Stimulated activated CD4-positive, alpha-beta T cell treated with anti-CD3 and anti-CD28 coated beads, Interleukin-15, amount 100 ng/mL, for 1 hour (primary cell): ENCODE results near the gene APOL3.
"Not testable (repeated sequence)": the region's sequence is repeated elsewhere in the genome, so short reads cannot be mapped to it uniquely, and the experiment has no call there.

ENCODE experiments used
- DNase-seq, 2 donors: peaks; one replicate each; pipeline ENCODE4 v3.0.0-alpha.2; 2020; ENCODE audit warnings: low read depth in 1 of 2, low spot score in 1 of 2

The APOL3 gene, protein sequence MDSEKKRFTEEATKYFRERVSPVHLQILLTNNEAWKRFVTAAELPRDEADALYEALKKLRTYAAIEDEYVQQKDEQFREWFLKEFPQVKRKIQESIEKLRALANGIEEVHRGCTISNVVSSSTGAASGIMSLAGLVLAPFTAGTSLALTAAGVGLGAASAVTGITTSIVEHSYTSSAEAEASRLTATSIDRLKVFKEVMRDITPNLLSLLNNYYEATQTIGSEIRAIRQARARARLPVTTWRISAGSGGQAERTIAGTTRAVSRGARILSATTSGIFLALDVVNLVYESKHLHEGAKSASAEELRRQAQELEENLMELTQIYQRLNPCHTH

DNA sequence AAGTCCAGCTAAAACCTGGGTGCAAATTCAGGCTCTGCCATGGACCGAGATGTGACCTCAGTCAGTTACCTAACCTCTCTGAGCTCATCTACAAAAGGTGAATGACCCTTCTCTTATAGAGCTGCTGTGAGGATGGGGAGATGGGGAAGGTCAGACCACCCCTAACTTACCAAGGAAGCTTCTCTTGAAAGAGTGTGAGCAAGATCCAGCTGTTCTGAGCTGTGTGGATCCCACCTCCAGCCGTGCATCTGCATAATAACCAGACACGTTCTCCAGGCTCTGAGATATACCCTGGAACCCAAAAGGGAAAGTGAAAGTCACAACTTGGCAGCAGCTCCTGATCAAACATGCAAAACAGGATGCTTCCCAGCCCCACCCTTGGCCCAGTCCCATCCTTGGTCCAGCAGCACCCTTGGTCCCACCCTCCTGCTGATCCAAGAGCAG lies at the start of gene APOL3:
Gene APOL3, minus strand, starts transcription at position 257 of the 444 bp plus-strand sequence. CDS start 11,700 bp downstream, outside the sequence.
- no peak for DNase-seq

GRCh38 chr22:36210224-36210623 lies 49.7 kb upstream of the APOL3 start:
- DNase-seq: no peak

GRCh38 chr22:36209488-36209908 lies 48.9 kb upstream of the APOL3 start:
- not testable (repeated sequence) for DNase-seq

- no peak for DNase-seq
Measured at GRCh38 chr22:36208914-36209313, 48.4 kb upstream of the APOL3 start.

DNA sequence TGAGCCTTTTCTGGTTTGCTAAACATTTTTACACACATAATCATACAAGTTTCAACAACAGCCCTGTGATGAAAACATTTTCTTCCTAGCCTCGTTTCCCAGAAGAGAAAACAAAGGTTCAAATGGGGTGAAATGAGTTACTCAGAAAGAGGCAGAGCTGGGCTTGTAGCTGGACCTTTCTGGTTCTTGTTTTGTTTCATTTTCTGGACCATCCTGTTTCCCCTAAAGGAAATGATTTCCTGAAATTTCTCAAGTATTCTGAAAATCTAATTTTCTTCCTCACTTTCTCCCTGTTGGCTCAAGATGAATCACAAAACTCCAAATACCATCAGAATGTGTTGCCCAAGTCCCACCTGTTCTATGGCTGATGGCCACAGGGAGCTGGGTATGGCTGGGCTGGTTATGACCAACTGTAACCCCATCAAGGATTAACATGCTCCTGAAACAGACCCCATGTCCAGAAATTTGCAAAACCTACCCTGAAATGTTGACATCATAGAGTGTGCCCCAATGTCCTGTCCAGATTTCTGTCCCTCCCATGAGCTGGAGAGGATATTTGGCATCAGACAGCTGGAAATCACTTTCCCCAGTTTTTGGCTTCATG lies 47.7 kb upstream of the APOL3 start:
- DNase-seq: no peak

- DNase-seq: no peak
Measured at GRCh38 chr22:36206255-36206654, 45.7 kb upstream of the APOL3 start.

GRCh38 chr22:36205573-36205972 lies 45.0 kb upstream of the APOL3 start:
- not testable (repeated sequence) for DNase-seq

GRCh38 chr22:36204632-36205015 lies 44.1 kb upstream of the APOL3 start:
- no peak for DNase-seq

GRCh38 chr22:36204001-36204631 lies 43.6 kb upstream of the APOL3 start:
- DNase-seq: no peak

DNA sequence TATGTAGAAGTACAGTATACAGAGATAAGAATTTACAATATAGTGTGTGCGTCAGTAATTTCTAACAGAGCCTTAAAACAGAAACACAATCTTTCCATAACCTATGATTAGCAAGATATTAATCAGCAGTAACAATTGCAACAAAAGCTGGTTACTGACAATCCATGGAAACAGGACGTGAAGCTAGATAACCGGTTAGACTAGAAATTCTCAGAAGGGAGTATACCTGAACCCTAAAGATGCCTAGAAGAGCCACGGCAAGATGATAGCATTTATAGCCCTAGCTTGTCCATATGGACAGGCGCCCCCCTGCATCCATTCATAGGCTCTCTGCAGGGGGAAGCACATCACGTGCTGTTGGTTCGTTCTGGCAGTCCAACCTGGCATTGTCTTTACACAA lies 42.9 kb upstream of the APOL3 start:
- DNase-seq: not testable (repeated sequence)

DNA sequence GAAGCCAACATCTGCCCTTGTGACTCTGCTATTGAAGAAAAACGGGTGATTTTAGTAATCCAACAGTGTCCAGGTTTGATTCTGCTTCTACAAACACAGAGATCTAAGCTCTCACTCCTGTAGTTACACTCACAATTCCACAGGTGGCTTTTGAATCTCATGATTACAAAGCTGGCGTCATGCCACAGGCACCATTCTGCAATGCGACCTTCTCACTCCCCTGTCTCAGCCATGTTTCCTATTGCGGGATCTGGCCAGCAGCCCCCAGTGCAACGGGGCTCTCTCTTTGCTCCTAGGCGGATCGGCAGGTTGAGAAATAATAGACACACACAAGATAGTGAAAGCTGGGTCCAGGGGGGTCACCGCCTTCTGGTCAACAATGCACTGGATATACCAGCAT lies 42.4 kb upstream of the APOL3 start:
- not testable (repeated sequence) for DNase-seq

DNA sequence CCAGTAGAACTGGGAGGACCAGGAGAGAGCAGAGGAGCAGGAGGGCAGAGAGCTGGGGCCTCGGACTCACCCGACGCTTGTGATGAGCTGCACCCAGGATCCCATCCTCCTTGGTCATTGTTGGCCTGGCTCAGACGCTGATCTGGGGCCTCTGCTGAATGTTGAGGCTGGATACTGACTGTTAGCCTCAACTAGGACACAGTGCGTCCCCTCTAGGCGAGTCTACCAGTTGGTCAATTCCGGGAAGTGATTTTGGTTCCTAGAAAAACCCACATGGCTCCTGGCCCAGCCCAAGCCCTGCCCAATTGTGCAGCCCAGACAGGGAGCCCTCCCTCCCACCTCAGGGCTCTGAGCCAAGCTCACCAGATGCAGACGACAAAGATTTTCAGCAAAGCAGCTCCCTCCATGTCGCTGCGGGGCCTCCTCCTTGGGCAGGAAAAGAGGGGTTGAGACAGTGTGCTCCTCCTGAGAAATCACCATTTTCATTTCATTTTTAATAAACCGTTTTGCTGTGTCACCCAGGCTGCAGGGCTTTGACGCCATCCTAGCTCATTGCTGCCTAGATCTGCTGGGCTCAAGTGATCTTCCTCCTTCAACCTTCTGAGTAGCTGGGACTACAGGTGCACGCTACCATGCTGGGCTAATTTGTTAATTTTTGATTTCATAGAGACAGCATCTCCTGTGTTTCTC lies 41.2 kb upstream of the APOL3 start, which contains the start of gene APOL4:
Gene APOL4, minus strand, starts transcription at position 180 of the 690 bp plus-strand sequence. Its CDS starts 75 bp downstream, at position 105.
- DNase-seq: no peak

- not testable (repeated sequence) for DNase-seq
Measured at GRCh38 chr22:36201025-36201424, 40.5 kb upstream of the APOL3 start.

- DNase-seq: no peak
Measured at GRCh38 chr22:36199001-36199551, 38.5 kb upstream of the APOL3 start.

- no peak for DNase-seq
Measured at GRCh38 chr22:36198536-36198935, 38.0 kb upstream of the APOL3 start.

DNA sequence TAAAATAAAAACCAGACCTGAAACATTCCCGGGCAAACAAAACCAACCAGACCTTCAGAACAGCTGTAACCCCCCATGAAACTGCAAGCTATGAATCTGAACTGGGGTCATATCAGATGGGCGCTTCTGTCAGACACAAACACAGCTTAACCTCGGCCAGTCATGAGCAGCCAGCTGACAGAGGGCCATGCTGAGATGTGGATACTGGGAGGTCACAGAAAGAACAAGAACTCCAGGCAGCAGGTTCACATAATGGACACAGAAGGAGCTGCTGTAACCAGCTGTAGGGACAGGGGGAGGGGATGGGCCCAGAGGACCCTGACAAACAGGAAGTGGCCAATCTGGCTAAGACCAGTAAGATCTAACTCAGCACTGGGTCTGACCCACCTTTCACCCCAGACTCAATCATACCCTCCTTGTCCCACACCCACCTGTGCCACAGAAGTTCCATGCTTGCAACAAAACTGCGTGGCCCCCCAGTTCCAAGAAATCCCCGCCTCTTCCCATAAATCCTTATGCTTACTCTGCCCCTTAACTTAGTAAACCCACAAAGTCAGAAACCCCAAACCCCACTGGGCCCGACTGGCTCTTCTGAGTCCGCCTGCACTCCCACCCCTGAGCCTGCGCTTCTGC lies 37.1 kb upstream of the APOL3 start:
- no peak for DNase-seq

- no peak for DNase-seq
Measured at GRCh38 chr22:36197065-36197440, 36.5 kb upstream of the APOL3 start.

GRCh38 chr22:36196254-36197064 lies 35.9 kb upstream of the APOL3 start:
- DNase-seq: no peak

GRCh38 chr22:36194971-36195370 lies 34.4 kb upstream of the APOL3 start:
- DNase-seq: no peak

DNA sequence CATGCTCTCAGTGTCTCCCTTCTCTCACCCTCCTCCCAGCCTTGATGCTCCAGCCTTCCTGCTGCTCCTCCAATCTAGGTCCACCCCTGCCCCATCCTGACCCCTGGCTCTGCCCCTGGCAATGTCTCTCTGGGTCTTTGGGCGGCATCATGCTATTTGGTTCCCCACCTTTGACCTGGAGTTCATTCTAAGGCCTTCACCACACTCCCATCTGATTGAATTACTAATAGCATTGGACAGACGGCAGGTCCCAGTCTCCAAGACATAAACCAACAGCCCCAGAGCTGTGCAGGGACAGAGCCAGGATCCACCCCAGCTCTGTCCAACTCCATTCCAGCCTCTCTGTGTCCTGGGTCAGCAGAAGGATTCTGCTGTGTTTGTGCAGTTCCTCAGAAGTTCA lies 33.8 kb upstream of the APOL3 start:
- no peak for DNase-seq
